ENCODE data around the gene PPP1R1A.

DNA sequence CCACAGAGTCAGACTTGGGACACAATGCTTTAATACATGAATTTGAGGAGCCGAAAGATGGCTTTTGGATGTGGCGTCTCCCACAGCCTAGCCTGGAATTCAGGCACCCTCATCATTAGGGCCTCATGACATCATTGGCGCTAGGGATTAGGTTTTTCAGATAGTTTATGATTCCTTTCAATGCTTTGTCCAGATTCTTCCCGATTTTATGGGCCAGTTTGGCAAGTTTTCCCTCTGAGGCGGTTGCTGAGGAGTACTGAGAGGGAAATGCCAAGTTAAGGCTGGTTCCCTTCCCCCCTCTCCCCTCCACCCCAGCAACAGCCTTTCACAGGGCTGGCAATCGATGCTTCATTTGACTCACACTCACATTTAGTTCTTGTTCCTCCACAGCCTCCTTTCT lies 19.7 kb upstream of the PPP1R1A start:
- no peak for TF ChIP-seq MAX (IDR thresholded peaks at IDR 0.05; ENCODE audit: low read depth, low read length)
- TF ChIP-seq, protein P1, sequence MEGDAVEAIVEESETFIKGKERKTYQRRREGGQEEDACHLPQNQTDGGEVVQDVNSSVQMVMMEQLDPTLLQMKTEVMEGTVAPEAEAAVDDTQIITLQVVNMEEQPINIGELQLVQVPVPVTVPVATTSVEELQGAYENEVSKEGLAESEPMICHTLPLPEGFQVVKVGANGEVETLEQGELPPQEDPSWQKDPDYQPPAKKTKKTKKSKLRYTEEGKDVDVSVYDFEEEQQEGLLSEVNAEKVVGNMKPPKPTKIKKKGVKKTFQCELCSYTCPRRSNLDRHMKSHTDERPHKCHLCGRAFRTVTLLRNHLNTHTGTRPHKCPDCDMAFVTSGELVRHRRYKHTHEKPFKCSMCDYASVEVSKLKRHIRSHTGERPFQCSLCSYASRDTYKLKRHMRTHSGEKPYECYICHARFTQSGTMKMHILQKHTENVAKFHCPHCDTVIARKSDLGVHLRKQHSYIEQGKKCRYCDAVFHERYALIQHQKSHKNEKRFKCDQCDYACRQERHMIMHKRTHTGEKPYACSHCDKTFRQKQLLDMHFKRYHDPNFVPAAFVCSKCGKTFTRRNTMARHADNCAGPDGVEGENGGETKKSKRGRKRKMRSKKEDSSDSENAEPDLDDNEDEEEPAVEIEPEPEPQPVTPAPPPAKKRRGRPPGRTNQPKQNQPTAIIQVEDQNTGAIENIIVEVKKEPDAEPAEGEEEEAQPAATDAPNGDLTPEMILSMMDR (IDR thresholded peaks at IDR 0.05; ENCODE audit: low read depth, low read length) = no peak
